ENCODE measurements around the gene CD80.

GRCh38 chr3:119598410-119599098, 39.1 kb upstream of the CD80 start:
- TF ChIP-seq POLR2A (IDR thresholded peaks at IDR 0.05; ENCODE audit: low read depth, low read length) (no peak; the same call in 1 of the 2 replicates), TAF1 (IDR thresholded peaks at IDR 0.05; ENCODE audit: low read depth, low read length) (no peak), POLR2AphosphoS5 (IDR thresholded peaks at IDR 0.05; ENCODE audit: low read depth, low read length) (no peak)
